ENCODE measurements around the gene TXNDC17.

- no peak for TF ChIP-seq FOSL1 (IDR thresholded peaks at IDR 0.05; ENCODE audit: insufficient read depth, low read depth, low read length)
- no peak for TF ChIP-seq GTF2F1 (IDR thresholded peaks at IDR 0.05; ENCODE audit: borderline replicate concordance, low read depth, low read length)
- no peak for TF ChIP-seq CREB1 (IDR thresholded peaks at IDR 0.05)
- TF ChIP-seq POLR2AphosphoS5 (IDR thresholded peaks at IDR 0.05; ENCODE audit: low read depth, low read length), result no peak
- no peak for TF ChIP-seq BRCA1 (IDR thresholded peaks at IDR 0.05; ENCODE audit: low read depth, low read length)
- TF ChIP-seq ATF3 (IDR thresholded peaks at IDR 0.05; ENCODE audit: insufficient read depth, low read depth, low read length), result no peak
- TF ChIP-seq POLR2A (IDR thresholded peaks at IDR 0.05; ENCODE audit: control extremely low read depth in 1 of 2, low read depth in 2 of 2, low read length in 2 of 2), result no peak
Observed at GRCh38 chr17:6637458-6637840, 3.4 kb upstream of the TXNDC17 start.
